Measurements from ENCODE around the gene RHOD.
A peak's percentile ranks its signal among the peaks of the same experiment; 100 is the strongest.

RHOD gene

DNA sequence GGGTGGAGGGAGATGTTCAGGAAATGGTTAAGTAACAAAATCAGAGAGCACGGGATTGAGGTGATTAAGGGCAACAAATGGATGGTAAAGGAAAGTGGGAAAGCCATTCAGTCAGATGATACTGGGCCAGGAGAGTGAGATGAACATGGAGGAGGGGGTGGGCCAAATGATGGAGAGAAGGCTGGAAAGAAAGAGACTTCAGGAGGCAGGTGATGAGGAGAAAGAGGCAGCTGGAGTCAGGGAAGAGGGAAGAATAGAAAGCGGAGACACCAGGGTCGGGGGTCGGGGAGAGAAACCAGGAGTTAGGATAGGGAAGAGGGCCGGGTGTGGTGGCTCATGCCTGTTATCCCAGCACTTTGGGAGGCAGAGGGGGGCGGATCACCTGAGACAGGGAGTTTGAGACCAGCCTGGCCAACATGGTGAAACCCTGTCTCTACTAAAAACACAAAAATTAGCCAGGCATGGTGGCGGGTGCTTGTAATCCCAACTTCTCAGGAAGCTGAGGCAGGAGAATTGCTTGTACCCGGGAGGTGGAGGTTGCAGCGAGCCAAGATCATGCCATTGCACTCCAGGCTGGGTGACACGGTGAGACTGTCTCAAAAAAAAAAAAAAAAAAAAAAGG lies 57.7 kb downstream of the RHOD start:
- no peak for DNase-seq (ENCODE audit: low read depth, low spot score)

DNA sequence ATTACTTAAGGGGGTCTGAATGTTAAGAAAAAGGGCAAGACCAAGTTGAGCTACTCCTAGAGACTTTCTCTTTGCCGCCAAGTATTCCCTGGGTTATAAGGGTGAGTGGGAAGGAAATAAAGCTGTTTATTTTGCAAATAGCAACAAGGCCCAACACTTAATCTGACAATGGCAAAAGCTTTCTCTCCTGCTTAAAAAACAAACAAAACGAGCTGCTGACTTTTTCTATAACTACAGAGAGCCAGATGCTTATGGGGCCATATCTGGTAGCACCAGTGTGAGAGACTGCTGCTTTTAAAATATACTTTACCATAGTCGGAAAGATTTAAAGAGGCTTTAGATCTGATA lies 60.1 kb downstream of the RHOD start:
- DNase-seq (ENCODE audit: low read depth, low spot score): no peak

DNA sequence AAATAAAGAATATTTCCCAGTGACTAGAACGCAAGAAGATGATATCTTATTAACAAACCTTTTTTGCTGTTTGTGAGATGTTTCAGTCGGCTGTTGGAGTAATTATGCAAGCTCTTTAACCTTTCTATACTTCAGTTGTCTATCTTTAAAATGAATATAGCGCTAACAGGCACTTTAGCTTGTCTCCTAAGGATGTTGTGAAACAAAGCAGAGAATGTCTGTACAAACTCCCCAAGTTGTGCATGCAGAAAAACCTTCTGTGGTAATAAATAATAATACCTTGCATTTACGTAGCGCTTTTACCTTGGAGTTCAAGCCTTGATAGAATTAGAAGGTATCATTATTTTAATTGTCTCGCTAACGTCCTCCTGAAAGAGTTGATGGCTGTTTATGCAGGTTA lies 60.5 kb downstream of the RHOD start:
- no peak for DNase-seq (ENCODE audit: low read depth, low spot score)

DNA sequence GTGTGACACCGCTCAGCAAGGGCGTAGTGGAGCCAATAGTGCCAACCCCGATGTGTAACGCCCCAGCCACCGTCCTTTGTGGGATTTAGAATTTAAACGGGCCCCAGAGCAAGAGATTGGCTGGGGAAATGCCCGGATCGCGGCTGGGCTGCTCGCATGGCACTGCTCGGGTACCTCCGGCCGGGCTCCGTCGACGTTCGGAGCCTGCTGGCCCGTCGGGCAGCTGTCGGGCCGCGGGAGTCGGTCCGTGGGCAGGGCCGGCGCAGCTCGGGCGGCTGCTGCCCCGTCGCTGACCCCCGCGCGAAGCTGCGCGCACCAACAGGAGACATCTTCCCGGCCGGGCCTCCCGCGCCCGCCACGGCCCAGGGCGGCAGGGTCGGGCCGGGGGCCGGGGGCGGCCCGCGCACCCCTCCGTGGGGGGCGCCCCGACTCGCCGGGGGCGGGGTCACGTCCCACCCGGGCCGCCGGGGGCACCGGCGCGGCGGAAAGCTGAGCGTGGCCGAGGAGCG lies 61.1 kb downstream of the RHOD start:
- DNase-seq (ENCODE audit: low read depth, low spot score): peak; percentile 38

DNA sequence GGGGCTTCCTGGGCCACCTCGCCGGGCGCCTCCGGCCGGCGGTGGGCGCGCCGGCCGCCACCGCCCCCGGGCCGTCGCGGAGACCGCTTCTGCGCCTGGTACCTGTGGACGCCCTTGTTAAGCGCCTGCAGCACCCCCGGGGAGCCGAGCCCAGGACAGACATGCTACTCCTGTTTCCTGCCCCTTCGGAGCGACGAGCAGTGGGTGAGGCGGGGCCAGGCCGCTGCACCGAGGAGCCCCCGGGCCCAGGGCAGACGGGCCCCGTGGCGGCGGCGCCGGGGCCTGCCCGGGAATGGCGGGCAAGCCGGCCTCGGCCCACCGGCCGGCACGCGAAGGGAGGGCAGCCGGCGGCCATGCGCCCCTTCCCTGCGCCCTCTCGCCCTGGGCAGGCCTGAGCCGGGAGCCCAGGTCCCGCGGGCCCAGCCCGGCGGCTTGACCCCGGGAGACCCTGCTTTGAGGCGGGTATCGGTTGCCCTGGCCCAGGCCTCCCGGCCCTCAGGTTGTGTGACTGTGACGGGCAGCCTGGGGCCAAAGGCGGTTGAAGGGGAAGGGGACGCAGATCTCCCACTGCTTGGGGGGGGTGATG lies 61.6 kb downstream of the RHOD start:
- peak; percentile 55 for DNase-seq (ENCODE audit: low read depth, low spot score)

DNA sequence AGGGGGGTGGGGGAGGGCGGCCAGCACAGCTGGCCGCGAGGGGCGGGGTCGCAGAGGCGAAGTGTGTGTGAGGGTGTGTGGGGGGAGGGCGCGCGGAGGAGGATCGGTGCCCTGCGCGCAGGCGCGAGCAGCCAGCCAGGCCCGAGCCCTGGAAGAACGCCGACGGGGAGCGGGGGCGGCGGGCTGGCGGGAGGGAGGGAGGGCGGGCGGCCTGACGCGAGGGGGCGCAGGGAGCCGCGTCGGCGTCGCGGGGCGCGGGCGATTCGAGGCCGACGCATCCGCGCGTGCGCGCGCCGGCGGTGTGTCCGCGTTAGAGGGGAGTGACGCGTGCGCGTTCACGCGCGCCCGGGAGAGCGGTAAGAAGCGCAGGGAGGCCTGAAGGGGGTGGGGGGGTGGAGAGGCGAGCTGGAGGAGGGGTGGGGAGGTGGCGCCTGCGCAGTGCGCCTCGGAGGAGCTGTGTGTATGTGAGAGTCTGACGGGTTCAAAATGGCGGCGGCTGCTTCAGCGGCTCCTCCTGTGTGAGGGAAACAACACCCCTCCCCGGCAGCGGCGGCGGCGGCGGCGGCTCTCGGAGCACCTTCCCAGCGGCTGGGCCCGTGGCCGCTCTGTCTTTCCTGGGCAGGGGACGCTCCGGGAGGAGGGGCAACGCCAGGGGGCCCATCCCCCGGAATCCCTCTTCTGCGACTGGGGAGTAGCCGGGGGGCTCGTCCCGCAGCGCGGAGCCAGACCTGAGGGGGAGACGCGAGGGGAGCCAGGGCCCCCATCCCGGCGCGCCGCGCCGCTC lies 62.3 kb downstream of the RHOD start, which contains the start of gene KDM2A:
Gene KDM2A, plus strand, starts transcription at position 463 of the 784 bp plus-strand sequence. CDS start 2,054 bp downstream, outside the sequence.
- peak; percentile 95 for DNase-seq (ENCODE audit: low read depth, low spot score)

DNA sequence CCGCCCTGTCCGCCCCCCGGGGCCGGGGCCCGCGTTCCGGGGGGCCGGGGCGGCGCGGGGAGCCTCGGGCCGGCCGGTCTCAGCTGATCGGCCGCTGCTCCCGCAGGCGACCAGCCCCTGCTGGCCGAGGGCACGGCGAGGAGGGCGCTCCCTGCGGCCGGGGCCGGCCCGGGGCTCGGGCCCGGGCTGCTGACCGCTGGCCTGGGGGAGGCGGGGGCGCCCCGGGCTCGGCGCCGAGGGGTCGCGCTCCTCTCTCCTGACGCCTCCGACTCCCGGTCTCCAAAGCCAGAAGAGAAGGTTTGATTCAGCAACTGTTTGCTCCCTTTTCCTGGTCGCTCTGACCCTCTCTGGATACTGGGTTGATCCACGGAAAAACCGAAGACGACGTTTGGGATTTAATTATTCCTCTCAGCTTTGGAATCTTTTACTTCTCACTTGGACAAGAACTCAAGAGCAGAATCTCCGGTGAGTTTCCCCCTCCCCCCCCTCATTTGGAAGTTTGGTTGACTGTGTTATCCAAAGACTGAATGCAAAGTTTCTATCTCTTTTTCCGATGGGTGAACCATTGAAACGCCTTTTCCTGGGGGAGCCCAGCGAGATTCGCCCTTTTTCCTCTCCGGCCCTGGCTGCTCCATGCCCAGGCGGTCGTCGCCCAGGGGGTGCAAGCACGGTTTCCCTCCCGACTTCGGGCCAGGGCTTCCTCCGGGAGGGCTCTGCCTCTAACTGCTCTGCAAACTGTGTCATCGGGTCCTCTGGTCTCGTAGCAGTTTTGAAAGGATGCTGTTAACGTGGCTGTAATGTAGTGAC lies 63.1 kb downstream of the RHOD start:
- peak; percentile 37 for DNase-seq (ENCODE audit: low read depth, low spot score)

DNA sequence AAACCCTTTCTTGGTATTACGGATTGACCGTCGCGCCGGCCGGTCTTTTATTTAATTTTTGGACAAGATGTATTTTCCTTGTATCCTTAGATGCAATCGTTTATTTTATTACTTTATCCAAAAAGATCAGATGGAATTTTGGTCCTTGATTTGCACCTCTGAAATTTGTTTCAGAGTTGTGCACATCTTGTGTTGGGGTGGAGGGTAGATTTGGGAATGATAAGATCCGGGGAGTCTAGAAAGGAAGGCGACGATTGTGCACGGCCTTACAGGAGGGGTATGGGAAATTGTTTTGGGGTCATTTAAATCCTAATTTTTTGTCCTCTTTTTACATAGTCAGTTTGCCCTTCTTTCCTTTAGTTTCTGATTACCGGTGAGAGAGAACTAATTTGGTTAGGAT lies 63.8 kb downstream of the RHOD start:
- peak; percentile 9 for DNase-seq (ENCODE audit: low read depth, low spot score)

DNA sequence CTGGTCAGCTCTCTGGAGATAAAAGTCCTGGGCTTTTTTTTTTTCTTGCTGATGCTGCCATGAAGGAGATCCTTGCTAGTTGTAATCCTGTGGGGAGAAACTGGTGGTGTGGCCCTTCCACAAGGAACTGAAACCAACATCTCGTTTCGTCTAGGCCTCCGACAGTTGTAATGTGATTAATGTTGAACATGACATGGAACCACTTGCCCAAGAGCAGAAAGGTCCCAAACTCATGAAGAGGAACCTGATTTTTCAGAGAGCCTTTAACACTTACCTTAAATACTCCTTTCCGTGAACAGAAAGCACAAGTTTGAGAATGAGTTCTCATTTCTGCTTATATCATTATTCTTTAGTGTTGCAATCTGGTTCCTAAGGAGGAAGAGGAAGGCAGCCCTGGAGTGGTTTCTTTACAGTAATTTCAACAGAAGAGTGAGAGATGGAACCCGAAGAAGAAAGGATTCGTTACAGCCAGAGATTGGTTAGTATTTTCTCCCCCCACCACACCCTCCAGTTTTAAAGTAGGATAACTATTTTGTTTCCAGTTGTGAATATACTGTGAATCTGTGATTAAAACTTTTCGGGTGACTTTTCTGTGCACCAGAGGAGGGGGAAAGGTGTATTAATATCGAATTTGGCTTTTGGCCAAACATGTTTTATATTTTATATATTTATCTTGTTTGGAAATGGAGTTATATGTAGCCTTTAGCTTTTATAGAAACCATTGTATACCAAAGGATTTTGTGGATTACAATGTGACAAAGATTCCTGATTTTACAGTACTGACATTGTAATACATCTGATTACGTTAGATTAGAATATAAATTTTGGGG lies 64.4 kb downstream of the RHOD start:
- DNase-seq (ENCODE audit: low read depth, low spot score): peak; percentile 18

Data from ELF-1 (cell line).